ENCODE data around the gene COL4A2. TPM values are rescaled to one million over a fixed set of nuclear protein-coding genes. Genes with fewer than 3 reads are reported as not detected.

COL4A2 gene
- total RNA-seq, 2 donors from 2014 or later, result 999 to 1,135 TPM

DNA sequence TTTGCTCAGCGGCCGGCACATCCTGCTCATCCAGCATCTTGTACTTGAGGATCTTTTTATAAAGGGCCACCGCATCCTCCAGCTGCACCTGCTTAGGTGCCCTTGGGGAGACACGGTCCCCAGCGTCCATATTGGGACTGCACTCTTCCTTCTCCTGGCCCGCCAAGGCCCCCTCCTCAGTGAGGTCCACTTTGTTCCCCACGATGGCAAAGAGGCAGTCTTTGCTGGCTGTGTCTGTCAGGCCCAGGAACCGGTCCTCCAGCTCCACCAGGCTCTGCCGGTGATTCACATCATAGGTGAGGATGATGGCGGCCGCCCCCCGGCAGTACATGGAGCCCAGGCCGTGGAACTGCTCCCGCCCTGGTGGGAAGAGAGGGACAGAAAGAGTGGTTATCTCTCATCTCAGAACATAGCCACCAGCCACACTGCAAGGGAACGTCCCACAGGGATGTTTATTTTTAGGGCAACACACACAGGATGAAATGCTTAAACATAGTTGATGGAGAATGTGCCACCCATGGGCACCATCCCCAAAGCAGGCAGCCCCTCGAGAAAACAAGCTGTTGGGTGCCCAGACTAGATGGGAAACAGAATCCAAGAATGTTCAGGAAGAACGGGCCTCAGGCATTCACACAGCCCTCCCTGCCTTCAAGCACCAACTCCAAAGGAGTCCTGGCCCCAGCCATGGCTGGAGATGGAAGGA is 216.9 kb downstream of the COL4A2 start:
- Histone ChIP-seq H3K27ac (peak overlapping the region; percentile 84 to 88), H3K4me1 (ENCODE audit: control insufficient read depth in 1 of 2, low read depth in 2 of 2) (peaks cover 64 to 99% of the 10 kb centered on the region in 2 donors), H3K9me3 (no peaks in the 10 kb centered on the region), H3K4me3 (no peak overlapping the region), H3K27me3 (replicated peaks; ENCODE audit: insufficient read depth) (no peaks in the 10 kb centered on the region), H3K36me3 (no peaks in the 10 kb centered on the region)
- DNase-seq (ENCODE audit: low spot score) (no peak), ATAC-seq (ENCODE audit: insufficient number of reproducible peaks, low FRiP score, low read depth) (no peak)
- TF ChIP-seq, protein P1, sequence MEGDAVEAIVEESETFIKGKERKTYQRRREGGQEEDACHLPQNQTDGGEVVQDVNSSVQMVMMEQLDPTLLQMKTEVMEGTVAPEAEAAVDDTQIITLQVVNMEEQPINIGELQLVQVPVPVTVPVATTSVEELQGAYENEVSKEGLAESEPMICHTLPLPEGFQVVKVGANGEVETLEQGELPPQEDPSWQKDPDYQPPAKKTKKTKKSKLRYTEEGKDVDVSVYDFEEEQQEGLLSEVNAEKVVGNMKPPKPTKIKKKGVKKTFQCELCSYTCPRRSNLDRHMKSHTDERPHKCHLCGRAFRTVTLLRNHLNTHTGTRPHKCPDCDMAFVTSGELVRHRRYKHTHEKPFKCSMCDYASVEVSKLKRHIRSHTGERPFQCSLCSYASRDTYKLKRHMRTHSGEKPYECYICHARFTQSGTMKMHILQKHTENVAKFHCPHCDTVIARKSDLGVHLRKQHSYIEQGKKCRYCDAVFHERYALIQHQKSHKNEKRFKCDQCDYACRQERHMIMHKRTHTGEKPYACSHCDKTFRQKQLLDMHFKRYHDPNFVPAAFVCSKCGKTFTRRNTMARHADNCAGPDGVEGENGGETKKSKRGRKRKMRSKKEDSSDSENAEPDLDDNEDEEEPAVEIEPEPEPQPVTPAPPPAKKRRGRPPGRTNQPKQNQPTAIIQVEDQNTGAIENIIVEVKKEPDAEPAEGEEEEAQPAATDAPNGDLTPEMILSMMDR (IDR thresholded peaks at IDR 0.05), result no peak

DNA sequence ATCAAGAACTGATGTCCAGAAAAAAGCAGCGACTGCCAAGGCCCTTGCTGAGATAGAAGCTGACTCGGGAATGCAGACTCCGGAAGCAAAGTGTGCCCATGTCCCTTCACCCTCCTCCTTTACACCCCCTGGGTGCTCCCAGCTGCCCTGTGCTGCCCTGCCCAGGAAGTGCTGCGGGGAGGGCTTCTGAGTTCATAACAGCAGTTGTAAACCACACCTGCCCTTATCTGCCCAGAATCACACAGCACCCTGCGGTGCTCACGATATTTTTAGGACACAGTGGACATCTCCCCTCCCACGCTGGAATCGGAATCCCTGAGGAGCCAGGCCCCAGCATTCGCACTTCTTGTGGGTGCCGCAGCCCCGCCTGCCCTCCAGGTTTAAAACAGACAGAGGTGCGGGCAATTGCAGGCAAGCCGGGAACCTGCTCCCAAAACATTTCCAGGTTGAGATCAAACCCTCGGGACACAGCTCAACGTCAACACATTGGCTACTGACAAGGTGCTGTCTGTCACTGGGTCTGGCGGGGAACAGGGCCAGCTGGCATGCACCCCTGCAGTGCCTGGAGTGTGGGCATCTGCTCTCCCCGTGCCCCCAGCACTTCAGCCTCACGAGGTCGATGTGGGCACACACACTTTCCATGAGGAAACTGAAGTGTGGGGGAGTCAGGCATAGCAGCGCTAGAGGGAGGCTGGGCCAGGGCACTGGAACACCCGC is 217.6 kb downstream of the COL4A2 start:
- TF ChIP-seq, protein P1 (IDR thresholded peaks at IDR 0.05), result no peak
- H3K4me3 ChIP-seq, result peak overlapping the region; percentile 0
- ATAC-seq (ENCODE audit: insufficient number of reproducible peaks, low FRiP score, low read depth), result no peak
- no peaks in the 10 kb centered on the region for H3K36me3 ChIP-seq
- peak overlapping the region; percentile 84 to 88 for H3K27ac ChIP-seq
- DNase-seq (ENCODE audit: low spot score), result no peak
- no peaks in the 10 kb centered on the region for H3K27me3 ChIP-seq (replicated peaks; ENCODE audit: insufficient read depth)
- H3K9me3 ChIP-seq, result no peaks in the 10 kb centered on the region
- H3K4me1 ChIP-seq (ENCODE audit: control insufficient read depth in 1 of 2, low read depth in 2 of 2), result peaks cover 68 to 100% of the 10 kb centered on the region in 2 donors

DNA sequence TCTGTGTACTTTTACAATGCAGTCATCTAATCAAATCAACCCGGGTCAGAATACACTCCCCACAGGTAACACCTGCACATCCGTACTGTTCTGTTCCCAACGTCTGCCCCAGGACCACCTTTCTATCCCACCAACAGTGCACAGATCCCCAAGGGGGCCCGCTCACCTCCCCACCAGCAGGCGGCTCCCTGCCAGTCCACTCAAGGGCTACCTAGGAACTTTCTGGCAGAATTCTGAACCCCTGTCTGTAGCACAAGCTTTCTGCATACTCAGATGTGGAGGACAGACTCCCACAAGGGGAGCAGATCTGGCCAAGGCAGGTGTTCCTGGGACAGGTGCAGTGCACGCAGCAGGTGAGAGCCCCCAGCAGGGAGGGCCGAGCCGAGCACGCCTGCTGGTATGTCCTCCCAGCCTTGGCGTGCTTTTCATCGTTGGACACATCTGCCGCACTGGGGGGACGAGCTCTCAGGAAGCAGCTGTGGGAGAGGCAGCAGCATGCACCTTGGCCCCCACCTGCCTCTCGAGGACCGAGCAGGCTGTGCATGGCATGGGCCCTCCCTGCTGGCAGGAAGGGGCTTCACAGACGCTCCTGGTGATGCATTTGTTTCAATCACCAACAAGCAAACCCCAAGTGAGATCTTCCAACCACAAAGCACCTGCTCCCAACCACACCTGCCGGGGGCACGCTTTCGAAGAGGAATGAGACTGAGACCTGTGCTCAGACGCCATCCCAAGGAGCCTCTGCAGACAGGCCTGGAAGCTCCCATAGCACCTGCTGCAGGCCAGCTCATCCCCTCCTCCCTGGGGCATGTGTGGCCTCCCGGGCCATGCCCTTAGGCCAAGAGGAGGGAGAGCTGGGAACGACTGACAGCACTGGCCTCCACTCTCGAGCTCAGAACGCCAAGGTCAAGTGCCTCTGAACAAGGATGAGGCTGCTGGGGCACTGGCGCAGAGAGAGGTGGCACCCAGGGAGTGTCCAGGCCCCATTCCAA is 218.5 kb downstream of the COL4A2 start:
- no peaks in the 10 kb centered on the region for H3K36me3 ChIP-seq
- TF ChIP-seq, protein P1 (IDR thresholded peaks at IDR 0.05), result no peak
- ATAC-seq (ENCODE audit: insufficient number of reproducible peaks, low FRiP score, low read depth) (no peak), DNase-seq (ENCODE audit: low spot score) (no peak)
- H3K9me3 ChIP-seq, result no peaks in the 10 kb centered on the region
- H3K27ac ChIP-seq, result peak overlapping the region; percentile 3 to 89
- peaks cover 63 to 93% of the 10 kb centered on the region in 2 donors for H3K4me1 ChIP-seq (ENCODE audit: control insufficient read depth in 1 of 2, low read depth in 2 of 2)
- H3K4me3 ChIP-seq, result no peak overlapping the region
- no peaks in the 10 kb centered on the region for H3K27me3 ChIP-seq (replicated peaks; ENCODE audit: insufficient read depth)

DNA sequence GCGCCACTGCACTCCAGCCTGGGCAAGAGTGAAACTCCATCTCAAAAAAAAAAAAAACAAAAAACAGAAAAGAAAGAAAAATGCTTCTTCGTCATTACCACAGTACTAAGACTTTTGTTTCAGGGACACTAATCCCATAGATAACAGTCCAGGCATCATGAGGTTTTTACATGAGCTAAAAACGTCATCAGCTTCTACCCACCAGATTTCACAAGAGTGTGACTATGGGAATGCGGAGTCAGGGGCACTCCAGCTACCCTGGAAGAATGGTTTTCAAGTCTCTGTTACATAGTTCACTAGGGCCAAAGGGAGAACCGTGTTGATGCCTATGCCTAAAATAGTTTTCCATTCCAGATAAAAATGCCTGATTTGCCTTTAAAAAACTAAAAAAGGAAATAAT is 221.3 kb downstream of the COL4A2 start:
- ATAC-seq (ENCODE audit: insufficient number of reproducible peaks, low FRiP score, low read depth), result peak; percentile 33
- no peaks in the 10 kb centered on the region for H3K27me3 ChIP-seq (replicated peaks; ENCODE audit: insufficient read depth)
- peaks cover 40 to 65% of the 10 kb centered on the region in 2 donors for H3K4me1 ChIP-seq (ENCODE audit: control insufficient read depth in 1 of 2, low read depth in 2 of 2)
- H3K4me3 ChIP-seq, result peak overlapping the region; percentile 12
- DNase-seq (ENCODE audit: low spot score), result no peak
- no peaks in the 10 kb centered on the region for H3K36me3 ChIP-seq
- TF ChIP-seq, protein P1 (IDR thresholded peaks at IDR 0.05), result no peak
- peak overlapping the region; percentile 81 to 89 for H3K27ac ChIP-seq
- H3K9me3 ChIP-seq, result no peaks in the 10 kb centered on the region
